T-helper 1 cell (primary cell): Measurements from ENCODE around the gene RWDD1.
A peak's percentile ranks its signal among the peaks of the same experiment; 100 is the strongest.

ENCODE experiments used
- DNase-seq, 5 donors: peaks; one replicate each; pipeline ENCODE4 v3.0.0-alpha.2; 2012 to 2020

RWDD1 gene

GRCh38 chr6:116615937-116616736 is 44.8 kb downstream of the RWDD1 start, which contains the start of gene RSPH4A:
Gene RSPH4A, plus strand, starts transcription at chr6:116616479. Its CDS starts 145 bp downstream, at chr6:116616624.
- DNase-seq, result peak; percentile 16 to 70 (median 40)

GRCh38 chr6:116616737-116617053 is 45.4 kb downstream of the RWDD1 start:
- peak in 2 of 5 donors; percentile 1 to 4 for DNase-seq

GRCh38 chr6:116624036-116624805 is 52.9 kb downstream of the RWDD1 start:
- no peak for DNase-seq

GRCh38 chr6:116625872-116626271 is 54.6 kb downstream of the RWDD1 start:
- no peak for DNase-seq

GRCh38 chr6:116629563-116629981 is 58.3 kb downstream of the RWDD1 start:
- no peak for DNase-seq

GRCh38 chr6:116631379-116631990 is 60.2 kb downstream of the RWDD1 start:
- DNase-seq, result no peak

- no peak for DNase-seq
Observed at GRCh38 chr6:116633685-116634084, 62.4 kb downstream of the RWDD1 start.
